ENCODE measurements around the gene PCDH9. TPM values are rescaled to one million over a fixed set of nuclear protein-coding genes. Genes with fewer than 3 reads are reported as not detected.

Gene PCDH9
- total RNA-seq, 1 donor from 2014 or later: 1.9 TPM

DNA sequence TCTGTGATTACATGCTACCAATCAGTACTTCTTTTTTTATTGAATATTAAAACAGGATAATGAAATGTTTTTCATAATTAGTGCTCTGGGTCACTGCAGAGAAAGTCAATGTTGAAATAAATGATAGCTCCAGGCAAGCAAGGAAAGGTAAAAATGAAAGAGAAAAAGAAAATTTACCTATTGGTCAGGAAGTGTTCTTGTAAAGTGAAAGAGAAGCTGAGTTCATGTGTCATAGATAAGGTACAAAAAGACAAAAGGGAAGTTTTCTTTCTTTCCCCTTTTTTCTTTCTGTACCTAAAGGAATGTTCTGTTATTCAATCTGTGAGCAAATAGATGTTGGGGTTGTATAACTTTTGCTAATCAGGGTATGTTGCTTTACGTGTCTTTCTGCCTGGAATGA lies 197.0 kb downstream of the PCDH9 start:
- H3K9me3 Mint-ChIP-seq (ENCODE audit: unreplicated experiment): no peaks in the 10 kb centered on the region

GRCh38 chr13:67023130-67023876 lies 206.8 kb downstream of the PCDH9 start:
- peak; percentile 9 for DNase-seq (ENCODE audit: low spot score)
- peaks cover 3% of the 10 kb centered on the region for H3K4me1 Mint-ChIP-seq (ENCODE audit: unreplicated experiment)
- no peak overlapping the region for H3K4me3 Mint-ChIP-seq (ENCODE audit: unreplicated experiment)
- no peaks in the 10 kb centered on the region for H3K36me3 Mint-ChIP-seq (ENCODE audit: low read depth, unreplicated experiment)
- no peak for TF ChIP-seq CTCF (IDR thresholded peaks at IDR 0.05; ENCODE audit: unreplicated experiment)
- H3K27me3 Mint-ChIP-seq (ENCODE audit: unreplicated experiment): no peaks in the 10 kb centered on the region
- H3K27ac Mint-ChIP-seq (ENCODE audit: unreplicated experiment): peak overlapping the region; percentile 53
- no peaks in the 10 kb centered on the region for H3K9me3 Mint-ChIP-seq (ENCODE audit: unreplicated experiment)

More for the DNA sequence above, 197.0 kb downstream of the PCDH9 start:
- H3K27ac Mint-ChIP-seq (ENCODE audit: unreplicated experiment): no peak overlapping the region
- no peak for TF ChIP-seq CTCF (IDR thresholded peaks at IDR 0.05; ENCODE audit: unreplicated experiment)
- H3K27me3 Mint-ChIP-seq (ENCODE audit: unreplicated experiment): no peaks in the 10 kb centered on the region
- no peak for DNase-seq (ENCODE audit: low spot score)
- H3K36me3 Mint-ChIP-seq (ENCODE audit: low read depth, unreplicated experiment): no peaks in the 10 kb centered on the region
- H3K4me1 Mint-ChIP-seq (ENCODE audit: unreplicated experiment): no peaks in the 10 kb centered on the region
- H3K4me3 Mint-ChIP-seq (ENCODE audit: unreplicated experiment): no peak overlapping the region

- no peak overlapping the region for H3K4me3 Mint-ChIP-seq (ENCODE audit: unreplicated experiment)
- TF ChIP-seq CTCF (IDR thresholded peaks at IDR 0.05; ENCODE audit: unreplicated experiment): no peak
- no peaks in the 10 kb centered on the region for H3K36me3 Mint-ChIP-seq (ENCODE audit: low read depth, unreplicated experiment)
- H3K9me3 Mint-ChIP-seq (ENCODE audit: unreplicated experiment): no peaks in the 10 kb centered on the region
- no peaks in the 10 kb centered on the region for H3K27me3 Mint-ChIP-seq (ENCODE audit: unreplicated experiment)
- DNase-seq (ENCODE audit: low spot score): no peak
- no peak overlapping the region for H3K27ac Mint-ChIP-seq (ENCODE audit: unreplicated experiment)
- H3K4me1 Mint-ChIP-seq (ENCODE audit: unreplicated experiment): peaks cover 3% of the 10 kb centered on the region
These were observed 211.4 kb downstream of the PCDH9 start for GRCh38 chr13:67018775-67019174.

DNA sequence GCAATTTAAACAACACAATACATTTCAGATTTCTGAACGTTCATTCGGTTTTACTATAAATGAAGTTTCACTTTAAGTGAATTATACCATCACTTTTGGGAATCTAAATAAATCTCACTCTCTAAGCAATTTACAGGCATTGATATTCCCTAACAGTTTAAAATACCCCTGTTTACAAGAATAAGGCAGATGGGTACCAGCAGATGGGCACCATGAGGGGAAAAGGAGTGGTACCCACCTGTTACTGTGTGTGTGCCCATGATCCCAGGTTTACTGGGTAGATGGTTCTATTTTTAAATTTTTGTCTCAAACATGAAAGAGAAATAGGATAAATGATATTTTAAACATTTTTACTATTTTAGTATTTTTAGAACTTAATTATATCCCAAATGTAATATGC lies 212.9 kb downstream of the PCDH9 start:
- no peak for TF ChIP-seq CTCF (IDR thresholded peaks at IDR 0.05; ENCODE audit: unreplicated experiment)
- no peaks in the 10 kb centered on the region for H3K4me1 Mint-ChIP-seq (ENCODE audit: unreplicated experiment)
- no peak overlapping the region for H3K4me3 Mint-ChIP-seq (ENCODE audit: unreplicated experiment)
- H3K9me3 Mint-ChIP-seq (ENCODE audit: unreplicated experiment): no peaks in the 10 kb centered on the region
- H3K27ac Mint-ChIP-seq (ENCODE audit: unreplicated experiment): no peak overlapping the region
- no peaks in the 10 kb centered on the region for H3K36me3 Mint-ChIP-seq (ENCODE audit: low read depth, unreplicated experiment)
- DNase-seq (ENCODE audit: low spot score): no peak
- no peaks in the 10 kb centered on the region for H3K27me3 Mint-ChIP-seq (ENCODE audit: unreplicated experiment)

DNA sequence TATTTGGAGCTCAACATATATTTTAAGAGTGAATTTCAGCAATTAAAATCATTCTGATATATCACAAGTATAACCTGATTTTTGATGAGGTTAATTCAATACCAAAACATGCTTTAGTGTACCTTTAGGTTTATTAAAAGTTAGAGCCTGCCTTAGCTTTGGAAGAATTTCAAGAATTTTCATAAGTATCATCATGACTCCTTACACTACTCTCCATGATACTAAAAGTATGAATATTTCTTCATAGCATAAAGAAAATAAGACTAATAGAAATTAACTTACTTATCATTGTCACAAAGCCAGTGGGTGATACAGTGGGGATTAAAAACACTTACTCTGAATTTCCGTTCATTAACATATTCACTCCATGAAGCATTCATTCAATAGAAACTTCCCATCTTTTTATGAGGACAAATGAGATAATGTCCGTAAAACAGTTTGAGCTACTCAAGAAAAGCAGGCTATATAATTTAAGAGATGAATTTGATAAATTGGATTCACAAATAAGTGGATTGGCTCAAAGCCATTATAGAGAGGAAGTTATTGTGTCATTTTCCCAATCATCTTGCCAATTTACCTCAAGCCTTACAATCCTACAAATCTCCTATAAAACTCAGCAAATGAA lies 214.0 kb downstream of the PCDH9 start:
- no peaks in the 10 kb centered on the region for H3K27me3 Mint-ChIP-seq (ENCODE audit: unreplicated experiment)
- no peak for DNase-seq (ENCODE audit: low spot score)
- H3K9me3 Mint-ChIP-seq (ENCODE audit: unreplicated experiment): no peaks in the 10 kb centered on the region
- no peak overlapping the region for H3K4me3 Mint-ChIP-seq (ENCODE audit: unreplicated experiment)
- no peaks in the 10 kb centered on the region for H3K4me1 Mint-ChIP-seq (ENCODE audit: unreplicated experiment)
- H3K27ac Mint-ChIP-seq (ENCODE audit: unreplicated experiment): no peak overlapping the region
- TF ChIP-seq CTCF (IDR thresholded peaks at IDR 0.05; ENCODE audit: unreplicated experiment): no peak
- no peaks in the 10 kb centered on the region for H3K36me3 Mint-ChIP-seq (ENCODE audit: low read depth, unreplicated experiment)

All from endothelial cell (in vitro differentiated cells).